ENCODE measurements around the gene KLHL30. TPM values are rescaled to one million over a fixed set of nuclear protein-coding genes. Genes with fewer than 3 reads are reported as not detected.

The KLHL30 gene
- total RNA-seq, 1 experiment from 2014 or later: 0.61 TPM

- H3K36me3 ChIP-seq (ENCODE audit: control insufficient read depth in 1 of 2, insufficient read depth in 2 of 2, low read length in 2 of 2): peaks cover 7 to 38% of the 10 kb centered on the region in 2 experiments; a peak in 3 of 4 replicates
- DNase-seq (ENCODE audit: low read depth, low spot score): no peak
- H2AFZ ChIP-seq (ENCODE audit: low read depth, low read length, poor library complexity, severe bottlenecking): no peak overlapping the region
- TF ChIP-seq EGR1 (IDR thresholded peaks at IDR 0.05; ENCODE audit: low read depth): no peak
- TF ChIP-seq CBX3 (IDR thresholded peaks at IDR 0.05; ENCODE audit: low read depth): no peak
- TF ChIP-seq FOSL1 (IDR thresholded peaks at IDR 0.05; ENCODE audit: low read depth): no peak
- no peak for TF ChIP-seq CEBPB (IDR thresholded peaks at IDR 0.05; ENCODE audit: low read depth)
- no peak for TF ChIP-seq JUND (IDR thresholded peaks at IDR 0.05)
- no peak for TF ChIP-seq RAD21 (IDR thresholded peaks at IDR 0.05; ENCODE audit: low read depth)
- TF ChIP-seq, protein P1, sequence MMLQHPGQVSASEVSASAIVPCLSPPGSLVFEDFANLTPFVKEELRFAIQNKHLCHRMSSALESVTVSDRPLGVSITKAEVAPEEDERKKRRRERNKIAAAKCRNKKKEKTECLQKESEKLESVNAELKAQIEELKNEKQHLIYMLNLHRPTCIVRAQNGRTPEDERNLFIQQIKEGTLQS (IDR thresholded peaks at IDR 0.05): no peak
- H3K27me3 ChIP-seq (ENCODE audit: insufficient read depth, low read length): no peaks in the 10 kb centered on the region
- ATAC-seq: no peak
- no peak overlapping the region for H3K4me3 ChIP-seq (replicated peaks in 1 of 2; ENCODE audit: low read depth in 1 of 2, low read length in 2 of 2)
- no peak overlapping the region for H3K9ac ChIP-seq (ENCODE audit: low read length)
- H3K9me3 ChIP-seq (ENCODE audit: control insufficient read depth in 1 of 2, insufficient read depth in 1 of 2, low read depth in 1 of 2, low read length in 2 of 2): no peaks in the 10 kb centered on the region
- intact Hi-C loops (cut with micrococcal nuclease): no loop called here
- 0 out of 2 replicates have a peak, but pooled peaks cover 9% of the 10 kb centered on the region for H4K20me1 ChIP-seq (ENCODE audit: insufficient read depth)
- RAD21 ChIA-PET (ENCODE audit: low non-redundant PET in 1 of 2, low total read pairs in 2 of 2, uncharacterized antibody in 2 of 2, unreplicated experiment in 2 of 2): no interaction called here
- CTCF ChIA-PET: no interaction called here
- POLR2A ChIA-PET: no interaction called here
- no TSS peak for BruUV-seq (replicated peaks)
- H3K79me2 ChIP-seq (ENCODE audit: insufficient read depth, low read length): no peaks in the 10 kb centered on the region
- H3K27ac ChIP-seq (ENCODE audit: low read depth, low read length): no peak overlapping the region
- H3K9me2 ChIP-seq (ENCODE audit: insufficient read depth): no peaks in the 10 kb centered on the region
- H3K4me2 ChIP-seq (ENCODE audit: low read length): no peak overlapping the region
- 0 out of 4 replicates have a peak, but pooled peaks cover 0 to 2% of the 10 kb centered on the region in 2 experiments for H3K4me1 ChIP-seq (ENCODE audit: control insufficient read depth in 1 of 2, insufficient read depth in 2 of 2, low read length in 2 of 2)
Observed at GRCh38 chr2:238172439-238172838, 34.0 kb downstream of the KLHL30 start.

DNA sequence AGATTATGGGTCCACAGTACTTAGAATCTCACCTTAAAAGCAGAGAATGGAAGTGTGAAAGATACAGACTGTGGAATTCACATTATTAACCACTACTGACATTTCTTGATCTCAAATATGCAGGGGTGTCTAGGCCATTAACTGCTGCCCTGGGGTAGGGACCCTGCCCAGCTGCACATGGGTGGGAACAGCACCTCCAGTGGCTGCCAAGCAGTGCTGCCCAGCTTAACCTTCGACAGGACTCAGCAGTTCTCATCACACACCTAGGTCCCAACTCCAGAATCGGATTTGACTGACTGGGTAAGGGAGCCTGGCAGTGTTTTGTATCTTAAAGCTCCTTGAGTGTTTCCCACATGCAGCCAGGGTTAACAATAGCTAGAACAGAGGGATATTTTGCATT lies 35.2 kb downstream of the KLHL30 start:
- H3K4me1 ChIP-seq (ENCODE audit: control insufficient read depth in 1 of 2, insufficient read depth in 2 of 2, low read length in 2 of 2): 0 out of 4 replicates have a peak, but pooled peaks cover 0 to 2% of the 10 kb centered on the region in 2 experiments
- POLR2A ChIA-PET: no interaction called here
- no peak overlapping the region for H3K9ac ChIP-seq (ENCODE audit: low read length)
- H3K9me3 ChIP-seq (ENCODE audit: control insufficient read depth in 1 of 2, insufficient read depth in 1 of 2, low read depth in 1 of 2, low read length in 2 of 2): no peaks in the 10 kb centered on the region
- TF ChIP-seq, protein P2, sequence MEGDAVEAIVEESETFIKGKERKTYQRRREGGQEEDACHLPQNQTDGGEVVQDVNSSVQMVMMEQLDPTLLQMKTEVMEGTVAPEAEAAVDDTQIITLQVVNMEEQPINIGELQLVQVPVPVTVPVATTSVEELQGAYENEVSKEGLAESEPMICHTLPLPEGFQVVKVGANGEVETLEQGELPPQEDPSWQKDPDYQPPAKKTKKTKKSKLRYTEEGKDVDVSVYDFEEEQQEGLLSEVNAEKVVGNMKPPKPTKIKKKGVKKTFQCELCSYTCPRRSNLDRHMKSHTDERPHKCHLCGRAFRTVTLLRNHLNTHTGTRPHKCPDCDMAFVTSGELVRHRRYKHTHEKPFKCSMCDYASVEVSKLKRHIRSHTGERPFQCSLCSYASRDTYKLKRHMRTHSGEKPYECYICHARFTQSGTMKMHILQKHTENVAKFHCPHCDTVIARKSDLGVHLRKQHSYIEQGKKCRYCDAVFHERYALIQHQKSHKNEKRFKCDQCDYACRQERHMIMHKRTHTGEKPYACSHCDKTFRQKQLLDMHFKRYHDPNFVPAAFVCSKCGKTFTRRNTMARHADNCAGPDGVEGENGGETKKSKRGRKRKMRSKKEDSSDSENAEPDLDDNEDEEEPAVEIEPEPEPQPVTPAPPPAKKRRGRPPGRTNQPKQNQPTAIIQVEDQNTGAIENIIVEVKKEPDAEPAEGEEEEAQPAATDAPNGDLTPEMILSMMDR (IDR thresholded peaks at IDR 0.05 in 2 of 3, conservative IDR thresholded peaks at IDR 0.05 in 1 of 3; ENCODE audit: borderline replicate concordance in 1 of 3, insufficient read depth in 1 of 3, low read depth in 2 of 3, low read length in 2 of 3): peak in 2 of 3 experiments; percentile 48 to 58; a peak in 4 of 6 replicates
- no peak for TF ChIP-seq CEBPB (IDR thresholded peaks at IDR 0.05; ENCODE audit: low read depth)
- no TSS peak for BruUV-seq (replicated peaks)
- intact Hi-C loops (cut with micrococcal nuclease): no loop called here
- RAD21 ChIA-PET (ENCODE audit: low non-redundant PET in 1 of 2, low total read pairs in 2 of 2, uncharacterized antibody in 2 of 2, unreplicated experiment in 2 of 2): no interaction called here
- H2AFZ ChIP-seq (ENCODE audit: low read depth, low read length, poor library complexity, severe bottlenecking): no peak overlapping the region
- peaks cover 16 to 50% of the 10 kb centered on the region in 2 experiments for H3K36me3 ChIP-seq (ENCODE audit: control insufficient read depth in 1 of 2, insufficient read depth in 2 of 2, low read length in 2 of 2)
- ATAC-seq (peak; percentile 72), DNase-seq (ENCODE audit: low read depth, low spot score) (no peak)
- H3K4me3 ChIP-seq (replicated peaks in 1 of 2; ENCODE audit: low read depth in 1 of 2, low read length in 2 of 2): no peak overlapping the region
- no peak overlapping the region for H3K27ac ChIP-seq (ENCODE audit: low read depth, low read length)
- CTCF ChIA-PET: no interaction called here
- H3K79me2 ChIP-seq (ENCODE audit: insufficient read depth, low read length): no peaks in the 10 kb centered on the region
- no peaks in the 10 kb centered on the region for H3K9me2 ChIP-seq (ENCODE audit: insufficient read depth)
- H3K4me2 ChIP-seq (ENCODE audit: low read length): no peak overlapping the region
- 0 out of 2 replicates have a peak, but pooled peaks cover 9% of the 10 kb centered on the region for H4K20me1 ChIP-seq (ENCODE audit: insufficient read depth)
- no peaks in the 10 kb centered on the region for H3K27me3 ChIP-seq (ENCODE audit: insufficient read depth, low read length)
